OCI-LY1 (cell line): ENCODE measurements around the gene G2E3.
A peak's percentile ranks its signal among the peaks of the same experiment; 100 is the strongest.

Source experiments
- H2AFZ ChIP-seq: fragments of 200-600 bp; sonication (generic), shearing (Covaris generic); 2 replicates; pipeline ENCODE4 v1.6.0; 2014; ENCODE audit warnings: antibody characterized with exemption, mild to moderate bottlenecking, low read length
- H3F3A ChIP-seq: fragments of 200-600 bp; sonication (generic), shearing (Covaris generic); 2 replicates; pipeline ENCODE4 v1.6.0; 2014; ENCODE audit warnings: mild to moderate bottlenecking, antibody characterized with exemption, low read length, moderate library complexity; ENCODE audit not compliant: insufficient read depth
- H3K27ac ChIP-seq: fragments of 200-600 bp; sonication (generic); 2 replicates; pipeline ENCODE4 v1.5.1; 2014; ENCODE audit warnings: low read length, mixed run types, mild to moderate bottlenecking, low read depth; ENCODE audit not compliant: poor library complexity, severe bottlenecking
- H3K27me3 ChIP-seq: fragments of 200-600 bp; sonication (generic); 2 replicates; pipeline ENCODE4 v1.6.0; 2014; ENCODE audit warnings: antibody characterized with exemption, mild to moderate bottlenecking, low read length, moderate library complexity; ENCODE audit not compliant: insufficient read depth
- H3K36me3 ChIP-seq: fragments of 200-600 bp; sonication (generic); 2 replicates; pipeline ENCODE4 v1.6.1; 2014; ENCODE audit warnings: mild to moderate bottlenecking, antibody characterized with exemption, low read length, moderate library complexity, mixed read lengths; ENCODE audit not compliant: insufficient read depth
- H3K4me1 ChIP-seq: fragments of 200-600 bp; sonication (generic); 2 replicates; pipeline ENCODE4 v1.5.1; 2014; ENCODE audit warnings: mild to moderate bottlenecking, low read length, moderate library complexity; ENCODE audit not compliant: insufficient read depth, severe bottlenecking
- H3K4me2 ChIP-seq: fragments of 200-600 bp; sonication (generic), shearing (Covaris generic); 2 replicates; pipeline ENCODE4 v1.6.1; 2014; ENCODE audit warnings: low read length
- H3K4me3 ChIP-seq: fragments of 200-600 bp; sonication (generic); 2 replicates; pipeline ENCODE4 v1.5.1; 2014; ENCODE audit warnings: low read length, low read depth, mild to moderate bottlenecking, mixed read lengths; ENCODE audit not compliant: poor library complexity, severe bottlenecking
- H3K79me2 ChIP-seq: fragments of 200-600 bp; shearing (Covaris generic); 2 replicates; pipeline ENCODE4 v1.6.1; 2016; ENCODE audit warnings: mixed run types, low read length, mixed read lengths; ENCODE audit not compliant: insufficient read depth
- H3K9ac ChIP-seq: fragments of 200-600 bp; sonication (generic), shearing (Covaris generic); 2 replicates; pipeline ENCODE4 v1.6.1; 2014; ENCODE audit warnings: mild to moderate bottlenecking, low read length, mixed read lengths
- H3K9me2 ChIP-seq: fragments of 200-600 bp; sonication (generic), shearing (Covaris generic); 2 replicates; pipeline ENCODE4 v1.6.1; 2014; ENCODE audit warnings: low read depth, mild to moderate bottlenecking, low read length, mixed read lengths
- H3K9me3 ChIP-seq: fragments of 200-600 bp; shearing (Covaris generic); 2 replicates; pipeline ENCODE4 v1.6.1; 2014; ENCODE audit warnings: low read length, mixed read lengths
- H4K20me1 ChIP-seq: fragments of 200-600 bp; sonication (generic), shearing (Covaris generic); 2 replicates; pipeline ENCODE4 v1.6.0; 2016; ENCODE audit warnings: mild to moderate bottlenecking, low read length; ENCODE audit not compliant: insufficient read depth
- CTCF ChIP-seq: fragments of 200-600 bp; sonication (generic), shearing (Covaris generic); IDR thresholded peaks from 2 replicates; pipeline ENCODE4 v1.5.1; 2017; ENCODE audit warnings: mild to moderate bottlenecking, antibody characterized with exemption, low read length, moderate library complexity, mixed read lengths
- EZH2 ChIP-seq: fragments of 200-600 bp; sonication (generic), shearing (Covaris generic); IDR thresholded peaks from 2 replicates; pipeline ENCODE4 v1.8.0; 2017; ENCODE audit warnings: borderline replicate concordance, mixed run types, mild to moderate bottlenecking, antibody characterized with exemption, low read length, moderate library complexity, mixed read lengths

Gene G2E3

GRCh38 chr14:30559638-30560091, 707 bp downstream of the G2E3 start:
- Histone ChIP-seq H3K4me3 (peak overlapping the region; percentile 95), H3K79me2 (peaks cover 54% of the 10 kb centered on the region), H2AFZ (no peak overlapping the region), H3K9me2 (no peaks in the 10 kb centered on the region), H3K4me1 (peaks cover 24% of the 10 kb centered on the region), H3K36me3 (peaks cover 31% of the 10 kb centered on the region), H3K9ac (peak overlapping the region; percentile 91), H3K27ac (peak overlapping the region; percentile 63), H3K27me3 (no peaks in the 10 kb centered on the region), H3F3A (no peaks in the 10 kb centered on the region), H4K20me1 (no peaks in the 10 kb centered on the region), H3K4me2 (peak overlapping the region; percentile 89), H3K9me3 (no peaks in the 10 kb centered on the region)
- TF ChIP-seq CTCF (no peak), EZH2 (no peak)

- Histone ChIP-seq H4K20me1 (no peaks in the 10 kb centered on the region), H3F3A (no peaks in the 10 kb centered on the region), H3K4me2 (peak overlapping the region; percentile 89), H2AFZ (no peak overlapping the region), H3K9me2 (no peaks in the 10 kb centered on the region), H3K4me1 (peaks cover 24% of the 10 kb centered on the region), H3K9me3 (no peaks in the 10 kb centered on the region), H3K9ac (peak overlapping the region; percentile 91), H3K36me3 (peaks cover 34% of the 10 kb centered on the region), H3K79me2 (peaks cover 63% of the 10 kb centered on the region), H3K27ac (no peak overlapping the region), H3K4me3 (peak overlapping the region; percentile 95), H3K27me3 (no peaks in the 10 kb centered on the region)
- TF ChIP-seq EZH2 (no peak), CTCF (no peak)
These were observed 1.6 kb downstream of the G2E3 start for GRCh38 chr14:30560581-30560980.

- Histone ChIP-seq H3F3A (no peaks in the 10 kb centered on the region; the same call in 1 of the 2 replicates), H2AFZ (no peak overlapping the region), H3K4me1 (peaks cover 35% of the 10 kb centered on the region), H3K27me3 (no peaks in the 10 kb centered on the region), H3K9me3 (0 out of 2 replicates have a peak, but pooled peaks cover 2% of the 10 kb centered on the region), H3K4me2 (no peak overlapping the region), H3K9ac (no peak overlapping the region), H3K4me3 (no peak overlapping the region), H3K79me2 (peaks cover 97% of the 10 kb centered on the region), H3K27ac (no peak overlapping the region), H3K9me2 (no peaks in the 10 kb centered on the region), H3K36me3 (peaks cover 35% of the 10 kb centered on the region), H4K20me1 (no peaks in the 10 kb centered on the region)
- TF ChIP-seq EZH2, result no peak
- no peak for TF ChIP-seq CTCF
These were observed 5.4 kb downstream of the G2E3 start for GRCh38 chr14:30564235-30564867.
